H9 (cell line): Measurements from ENCODE around the gene CHD6. TPM values are rescaled to one million over a fixed set of nuclear protein-coding genes. Genes with fewer than 3 reads are reported as not detected.

Experiments
- DNase-seq: peaks from one replicate; pipeline ENCODE4 v3.0.0-alpha.2; 2017
- H2AFZ ChIP-seq: one replicate; pipeline ENCODE4 v1.6.1; 2013; ENCODE audit warnings: mild to moderate bottlenecking, low read length, control low read depth, moderate library complexity
- H2AK5ac ChIP-seq: 2 replicates; pipeline ENCODE4 v1.6.1; 2013; ENCODE audit warnings: low read length, control low read depth, mixed read lengths; ENCODE audit not compliant: insufficient read length
- H2BK120ac ChIP-seq: one replicate; pipeline ENCODE4 v1.6.1; 2013; ENCODE audit warnings: low read depth, mild to moderate bottlenecking, low read length, control low read depth, inconsistent platforms; ENCODE audit not compliant: poor library complexity, severe bottlenecking
- H2BK12ac ChIP-seq: 2 replicates; pipeline ENCODE4 v1.6.1; 2013; ENCODE audit warnings: low read length, control low read depth, mixed read lengths, low read depth; ENCODE audit not compliant: insufficient read length
- H2BK15ac ChIP-seq: 2 replicates; pipeline ENCODE4 v1.6.1; 2013; ENCODE audit warnings: low read depth, low read length, control low read depth
- H2BK20ac ChIP-seq: one replicate; pipeline ENCODE4 v1.6.1; 2013; ENCODE audit warnings: low read depth, mild to moderate bottlenecking, low read length, control low read depth, inconsistent platforms; ENCODE audit not compliant: poor library complexity, severe bottlenecking
- H2BK5ac ChIP-seq: 2 replicates; pipeline ENCODE4 v1.6.1; 2013; ENCODE audit warnings: low read length, control low read depth, mixed read lengths; ENCODE audit not compliant: insufficient read length
- H3K14ac ChIP-seq: 2 replicates; pipeline ENCODE4 v1.6.1; 2013; ENCODE audit warnings: low read length, control low read depth; ENCODE audit not compliant: insufficient read depth
- H3K18ac ChIP-seq: 2 replicates; pipeline ENCODE4 v1.6.1; 2013; ENCODE audit warnings: low read depth, mild to moderate bottlenecking, mixed read lengths, low read length, control low read depth; ENCODE audit not compliant: insufficient read length
- H3K23ac ChIP-seq: 2 replicates; pipeline ENCODE4 v1.6.1; 2013; ENCODE audit warnings: low read length, control low read depth, mixed read lengths, low read depth; ENCODE audit not compliant: insufficient read length
- H3K23me2 ChIP-seq: 2 replicates; pipeline ENCODE4 v1.6.1; 2013; ENCODE audit warnings: low read depth, mild to moderate bottlenecking, mixed read lengths, low read length, control low read depth; ENCODE audit not compliant: insufficient read length, poor library complexity, severe bottlenecking
- H3K27ac ChIP-seq: 2 replicates; pipeline ENCODE4 v1.5.1; 2013; ENCODE audit warnings: low read length, control low read depth, mixed read lengths, low read depth; ENCODE audit not compliant: insufficient read length
- H3K27me3 ChIP-seq: 2 replicates; pipeline ENCODE4 v1.6.1; 2013; ENCODE audit warnings: low read length, control low read depth, inconsistent platforms; ENCODE audit not compliant: insufficient read depth
- H3K4ac ChIP-seq: 2 replicates; pipeline ENCODE4 v1.6.1; 2013; ENCODE audit warnings: low read depth, mild to moderate bottlenecking, control low read depth, inconsistent platforms, low read length, moderate library complexity
- H3K4me1 ChIP-seq: 2 replicates; pipeline ENCODE4 v1.6.1; 2013; ENCODE audit warnings: low read length, control low read depth, inconsistent platforms; ENCODE audit not compliant: insufficient read depth
- H3K4me2 ChIP-seq: 2 replicates; pipeline ENCODE4 v1.6.1; 2013; ENCODE audit warnings: low read length, control low read depth, mixed read lengths; ENCODE audit not compliant: insufficient read length, insufficient read depth
- H3K56ac ChIP-seq: 2 replicates; pipeline ENCODE4 v1.6.1; 2013; ENCODE audit warnings: low read depth, mild to moderate bottlenecking, mixed read lengths, low read length, control low read depth; ENCODE audit not compliant: insufficient read length
- H3K79me1 ChIP-seq: 2 replicates; pipeline ENCODE4 v1.6.1; 2013; ENCODE audit warnings: low read depth, mild to moderate bottlenecking, moderate library complexity, low read length, control low read depth, inconsistent platforms; ENCODE audit not compliant: insufficient read depth, poor library complexity, severe bottlenecking
- H3K79me2 ChIP-seq: 2 replicates; pipeline ENCODE4 v1.6.1; 2013; ENCODE audit warnings: low read length, control low read depth, inconsistent platforms; ENCODE audit not compliant: insufficient read depth
- H3K9ac ChIP-seq: 2 replicates; pipeline ENCODE4 v1.6.1; 2013; ENCODE audit warnings: low read length, control low read depth, mixed read lengths; ENCODE audit not compliant: insufficient read length; ENCODE audit errors: extremely low read depth
- H3K9me3 ChIP-seq: one replicate; pipeline ENCODE4 v1.6.1; 2013; ENCODE audit warnings: low read depth, low read length, inconsistent platforms; ENCODE audit not compliant: control insufficient read depth
- H3T11ph ChIP-seq: one replicate; pipeline ENCODE4 v1.6.1; 2013; ENCODE audit warnings: mild to moderate bottlenecking, low read length, control low read depth, inconsistent platforms
- H4K20me1 ChIP-seq: one replicate; pipeline ENCODE4 v1.6.1; 2013; ENCODE audit not compliant: control insufficient read depth, insufficient read length, insufficient read depth
- H4K5ac ChIP-seq: 2 replicates; pipeline ENCODE4 v1.6.1; 2013; ENCODE audit warnings: low read depth, mild to moderate bottlenecking, mixed read lengths, low read length, control low read depth; ENCODE audit not compliant: insufficient read length
- H4K8ac ChIP-seq: replicated peaks from 2 replicates; pipeline ENCODE4 v1.6.1; 2013; ENCODE audit warnings: low read length, control low read depth, mixed read lengths, low read depth; ENCODE audit not compliant: insufficient read length
- H4K91ac ChIP-seq: 2 replicates; pipeline ENCODE4 v1.6.1; 2013; ENCODE audit warnings: low read depth, mild to moderate bottlenecking, moderate library complexity, mixed read lengths, low read length, control low read depth; ENCODE audit not compliant: insufficient read length
- H3K27ac Mint-ChIP-seq, 3 experiments: 2 replicates in 2 of 3; 3 replicates in 1 of 3; pipeline ENCODE4 v1.8.0; 2020 to 2021; ENCODE audit warnings: mixed read lengths in 3 of 3, mild to moderate bottlenecking in 1 of 3, moderate library complexity in 1 of 3
- H3K27me3 Mint-ChIP-seq: 2 replicates; pipeline ENCODE4 v1.8.0; 2021; ENCODE audit warnings: low read depth, mild to moderate bottlenecking, moderate library complexity, mixed read lengths
- H3K36me3 Mint-ChIP-seq, 3 experiments: 2 replicates in 2 of 3; 3 replicates in 1 of 3; pipeline ENCODE4 v1.8.0; 2020 to 2021; ENCODE audit warnings: low read depth in 3 of 3, mixed read lengths in 3 of 3; ENCODE audit not compliant: insufficient read depth in 1 of 3
- H3K4me1 Mint-ChIP-seq, 2 experiments: 2 replicates each; pipeline ENCODE4 v1.8.0; 2020; ENCODE audit warnings: mixed read lengths in 2 of 2
- H3K4me3 Mint-ChIP-seq, 2 experiments: 2 replicates in 1 of 2; 3 replicates in 1 of 2; pipeline ENCODE4 v1.8.0; 2020 to 2021; ENCODE audit warnings: mild to moderate bottlenecking in 2 of 2, mixed read lengths in 2 of 2, moderate library complexity in 1 of 2
- H3K9me3 Mint-ChIP-seq, 2 experiments: 2 replicates in 1 of 2; 3 replicates in 1 of 2; pipeline ENCODE4 v1.8.0; 2020; ENCODE audit warnings: mild to moderate bottlenecking in 2 of 2, mixed read lengths in 2 of 2, moderate library complexity in 1 of 2
- WGBS: extraction: QIAGEN DNeasy Blood & Tissue Kit; methylation state at CpG from one replicate; pipeline ENCODE4 v1.1.7; 2013; ENCODE audit warnings: missing lambda C conversion rate, low lambda C conversion rate, mixed read lengths; ENCODE audit not compliant: insufficient read length; ENCODE audit errors: extremely low coverage; 5-methylcytosine and 5-hydroxymethylcytosine counted together
- total RNA-seq: library from RNA; stranded (reverse); gene quantifications from 2 replicates; pipeline ENCODE4 v1.2.1, GENCODE V29; 2021
- TF ChIP-seq, protein P1 (sequence below): fragments of 200-600 bp; sonication (generic); conservative IDR thresholded peaks from 3 replicates; pipeline ENCODE4 v1.8.0; 2021; ENCODE audit warnings: antibody characterized with exemption, mild to moderate bottlenecking

Gene CHD6
- total RNA-seq, 1 experiment from 2014 or later = 51.5 TPM

DNA sequence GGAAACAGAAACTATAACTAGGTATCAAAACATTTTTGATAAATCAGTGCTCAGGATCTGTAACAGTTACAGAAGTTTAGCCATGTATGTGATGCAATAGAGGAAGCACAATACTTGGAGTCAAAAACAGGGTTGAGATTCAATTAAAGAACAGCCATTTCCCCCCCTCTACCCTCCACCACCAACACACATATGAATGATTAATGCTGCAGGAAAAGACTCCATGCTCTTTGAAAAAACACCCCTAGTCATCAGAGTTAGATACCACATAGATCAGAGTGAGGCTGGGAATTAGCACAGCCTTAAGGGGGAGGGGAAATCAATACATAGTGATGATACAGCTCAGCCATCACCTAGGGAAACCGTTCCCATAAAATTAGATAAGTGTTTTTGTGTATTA, 142.7 kb downstream of the CHD6 start:
- Mint-ChIP-seq H3K9me3 (no peaks in the 10 kb centered on the region), H3K4me1 (no peaks in the 10 kb centered on the region), H3K27me3 (no peaks in the 10 kb centered on the region), H3K36me3 (peaks cover 16 to 34% (median 34%) of the 10 kb centered on the region in 3 experiments; a peak in 6 of 7 replicates), H3K4me3 (no peak overlapping the region), H3K27ac (no peak overlapping the region)
- Histone ChIP-seq H4K8ac (no peak overlapping the region), H3K27me3 (no peaks in the 10 kb centered on the region), H2BK15ac (no peak overlapping the region), H2AK5ac (no peak overlapping the region), H3K56ac (no peak overlapping the region), H3T11ph (no peak overlapping the region), H3K9me3 (no peaks in the 10 kb centered on the region), H3K23ac (no peak overlapping the region), H4K91ac (no peak overlapping the region), H2AFZ (no peak overlapping the region), H3K79me2 (no peaks in the 10 kb centered on the region), H2BK12ac (no peak overlapping the region), H2BK120ac (no peak overlapping the region), H3K4me2 (no peak overlapping the region), H3K9ac (no peak overlapping the region), H2BK5ac (no peak overlapping the region), H4K5ac (no peak overlapping the region), H3K23me2 (no peaks in the 10 kb centered on the region), H3K27ac (no peak overlapping the region), H4K20me1 (no peaks in the 10 kb centered on the region), H3K14ac (no peak overlapping the region), H3K4me1 (no peaks in the 10 kb centered on the region), H3K4ac (no peak overlapping the region), H3K18ac (no peak overlapping the region), H2BK20ac (no peak overlapping the region), H3K79me1 (peaks cover 2% of the 10 kb centered on the region)
- no peak for DNase-seq
- no CpG with 5 or more reads among the region's 1 CpG for WGBS
- TF ChIP-seq, protein P1, sequence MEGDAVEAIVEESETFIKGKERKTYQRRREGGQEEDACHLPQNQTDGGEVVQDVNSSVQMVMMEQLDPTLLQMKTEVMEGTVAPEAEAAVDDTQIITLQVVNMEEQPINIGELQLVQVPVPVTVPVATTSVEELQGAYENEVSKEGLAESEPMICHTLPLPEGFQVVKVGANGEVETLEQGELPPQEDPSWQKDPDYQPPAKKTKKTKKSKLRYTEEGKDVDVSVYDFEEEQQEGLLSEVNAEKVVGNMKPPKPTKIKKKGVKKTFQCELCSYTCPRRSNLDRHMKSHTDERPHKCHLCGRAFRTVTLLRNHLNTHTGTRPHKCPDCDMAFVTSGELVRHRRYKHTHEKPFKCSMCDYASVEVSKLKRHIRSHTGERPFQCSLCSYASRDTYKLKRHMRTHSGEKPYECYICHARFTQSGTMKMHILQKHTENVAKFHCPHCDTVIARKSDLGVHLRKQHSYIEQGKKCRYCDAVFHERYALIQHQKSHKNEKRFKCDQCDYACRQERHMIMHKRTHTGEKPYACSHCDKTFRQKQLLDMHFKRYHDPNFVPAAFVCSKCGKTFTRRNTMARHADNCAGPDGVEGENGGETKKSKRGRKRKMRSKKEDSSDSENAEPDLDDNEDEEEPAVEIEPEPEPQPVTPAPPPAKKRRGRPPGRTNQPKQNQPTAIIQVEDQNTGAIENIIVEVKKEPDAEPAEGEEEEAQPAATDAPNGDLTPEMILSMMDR = no peak
